ENCODE results near the gene ACOX1. TPM values are rescaled to one million over a fixed set of nuclear protein-coding genes. Genes with fewer than 3 reads are reported as not detected.

The ACOX1 gene
- total and polyA plus RNA-seq, 2 of the 13 experiments (the other 11 are each of a cell fraction or from before 2014, with no cell fraction given): 86.4 to 120 TPM

GRCh38 chr17:75896415-75897159, 82.4 kb downstream of the ACOX1 start, which contains the start of gene TRIM65 (continued):
- no peak; the same call in 1 of the 2 replicates for TF ChIP-seq ZBED4 (CRISPR knock-in tag; IDR thresholded peaks at IDR 0.05; ENCODE audit: borderline replicate concordance)
- TF ChIP-seq, protein P1, sequence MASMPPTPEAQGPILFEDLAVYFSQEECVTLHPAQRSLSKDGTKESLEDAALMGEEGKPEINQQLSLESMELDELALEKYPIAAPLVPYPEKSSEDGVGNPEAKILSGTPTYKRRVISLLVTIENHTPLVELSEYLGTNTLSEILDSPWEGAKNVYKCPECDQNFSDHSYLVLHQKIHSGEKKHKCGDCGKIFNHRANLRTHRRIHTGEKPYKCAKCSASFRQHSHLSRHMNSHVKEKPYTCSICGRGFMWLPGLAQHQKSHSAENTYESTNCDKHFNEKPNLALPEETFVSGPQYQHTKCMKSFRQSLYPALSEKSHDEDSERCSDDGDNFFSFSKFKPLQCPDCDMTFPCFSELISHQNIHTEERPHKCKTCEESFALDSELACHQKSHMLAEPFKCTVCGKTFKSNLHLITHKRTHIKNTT (CRISPR knock-in tag; IDR thresholded peaks at IDR 0.05): no peak
- peak; percentile 36; the same call in 1 of the 2 replicates for TF ChIP-seq PHF20 (CRISPR knock-in tag; IDR thresholded peaks at IDR 0.05)
- no peak for TF ChIP-seq ZNF878 (CRISPR knock-in tag; IDR thresholded peaks at IDR 0.05)
- TF ChIP-seq ZC3H4 (CRISPR knock-in tag; IDR thresholded peaks at IDR 0.05; ENCODE audit: borderline replicate concordance): no peak
- TF ChIP-seq KAT8 (CRISPR knock-in tag; IDR thresholded peaks at IDR 0.05): peak; percentile 46; the same call in 1 of the 2 replicates
- TF ChIP-seq GLI4 (CRISPR knock-in tag; IDR thresholded peaks at IDR 0.05; ENCODE audit: borderline replicate concordance): no peak
- TF ChIP-seq, protein P2, sequence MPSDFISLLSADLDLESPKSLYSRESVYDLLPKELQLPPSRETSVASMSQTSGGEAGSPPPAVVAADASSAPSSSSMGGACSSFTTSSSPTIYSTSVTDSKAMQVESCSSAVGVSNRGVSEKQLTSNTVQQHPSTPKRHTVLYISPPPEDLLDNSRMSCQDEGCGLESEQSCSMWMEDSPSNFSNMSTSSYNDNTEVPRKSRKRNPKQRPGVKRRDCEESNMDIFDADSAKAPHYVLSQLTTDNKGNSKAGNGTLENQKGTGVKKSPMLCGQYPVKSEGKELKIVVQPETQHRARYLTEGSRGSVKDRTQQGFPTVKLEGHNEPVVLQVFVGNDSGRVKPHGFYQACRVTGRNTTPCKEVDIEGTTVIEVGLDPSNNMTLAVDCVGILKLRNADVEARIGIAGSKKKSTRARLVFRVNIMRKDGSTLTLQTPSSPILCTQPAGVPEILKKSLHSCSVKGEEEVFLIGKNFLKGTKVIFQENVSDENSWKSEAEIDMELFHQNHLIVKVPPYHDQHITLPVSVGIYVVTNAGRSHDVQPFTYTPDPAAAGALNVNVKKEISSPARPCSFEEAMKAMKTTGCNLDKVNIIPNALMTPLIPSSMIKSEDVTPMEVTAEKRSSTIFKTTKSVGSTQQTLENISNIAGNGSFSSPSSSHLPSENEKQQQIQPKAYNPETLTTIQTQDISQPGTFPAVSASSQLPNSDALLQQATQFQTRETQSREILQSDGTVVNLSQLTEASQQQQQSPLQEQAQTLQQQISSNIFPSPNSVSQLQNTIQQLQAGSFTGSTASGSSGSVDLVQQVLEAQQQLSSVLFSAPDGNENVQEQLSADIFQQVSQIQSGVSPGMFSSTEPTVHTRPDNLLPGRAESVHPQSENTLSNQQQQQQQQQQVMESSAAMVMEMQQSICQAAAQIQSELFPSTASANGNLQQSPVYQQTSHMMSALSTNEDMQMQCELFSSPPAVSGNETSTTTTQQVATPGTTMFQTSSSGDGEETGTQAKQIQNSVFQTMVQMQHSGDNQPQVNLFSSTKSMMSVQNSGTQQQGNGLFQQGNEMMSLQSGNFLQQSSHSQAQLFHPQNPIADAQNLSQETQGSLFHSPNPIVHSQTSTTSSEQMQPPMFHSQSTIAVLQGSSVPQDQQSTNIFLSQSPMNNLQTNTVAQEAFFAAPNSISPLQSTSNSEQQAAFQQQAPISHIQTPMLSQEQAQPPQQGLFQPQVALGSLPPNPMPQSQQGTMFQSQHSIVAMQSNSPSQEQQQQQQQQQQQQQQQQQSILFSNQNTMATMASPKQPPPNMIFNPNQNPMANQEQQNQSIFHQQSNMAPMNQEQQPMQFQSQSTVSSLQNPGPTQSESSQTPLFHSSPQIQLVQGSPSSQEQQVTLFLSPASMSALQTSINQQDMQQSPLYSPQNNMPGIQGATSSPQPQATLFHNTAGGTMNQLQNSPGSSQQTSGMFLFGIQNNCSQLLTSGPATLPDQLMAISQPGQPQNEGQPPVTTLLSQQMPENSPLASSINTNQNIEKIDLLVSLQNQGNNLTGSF (CRISPR knock-in tag; IDR thresholded peaks at IDR 0.05): peak; percentile 45; the same call in 1 of the 2 replicates
- peak; percentile 29; the same call in 1 of the 2 replicates for TF ChIP-seq ZNF678 (CRISPR knock-in tag; IDR thresholded peaks at IDR 0.05)
- TF ChIP-seq HNRNPL (IDR thresholded peaks at IDR 0.05; ENCODE audit: low read depth, low read length): no peak
- TF ChIP-seq CEBPG (CRISPR knock-in tag; IDR thresholded peaks at IDR 0.05): no peak
- TF ChIP-seq MXI1 (IDR thresholded peaks at IDR 0.05; ENCODE audit: borderline replicate concordance, low read depth, low read length): peak; percentile 60; the same call in 2 of the 3 replicates
- no peak for TF ChIP-seq MIER3 (CRISPR knock-in tag; IDR thresholded peaks at IDR 0.05; ENCODE audit: borderline replicate concordance)
- peak; percentile 40; the same call in 1 of the 2 replicates for TF ChIP-seq ZNF180 (CRISPR knock-in tag; IDR thresholded peaks at IDR 0.05; ENCODE audit: borderline replicate concordance, low read depth)
- no peak for TF ChIP-seq ZNF75D (CRISPR knock-in tag; IDR thresholded peaks at IDR 0.05; ENCODE audit: borderline replicate concordance)
- TF ChIP-seq SOX5 (CRISPR knock-in tag; IDR thresholded peaks at IDR 0.05; ENCODE audit: borderline replicate concordance): 0 out of 2 replicates have a peak, but pooled peaks have one; percentile 3
- TF ChIP-seq ZFP90 (CRISPR knock-in tag; IDR thresholded peaks at IDR 0.05; ENCODE audit: borderline replicate concordance): peak; percentile 68; the same call in 1 of the 2 replicates
